Retinal pigment epithelial cell (primary cell): Measurements from ENCODE around the gene LPCAT1.

Experiments used
- DNase-seq: peaks from one replicate; pipeline ENCODE4 v3.0.0-alpha.2; 2010; ENCODE audit warnings: low read depth
- H3K4me3 ChIP-seq: 2 replicates; pipeline ENCODE4 v1.5.1; 2011; ENCODE audit warnings: mild to moderate bottlenecking, low read length, control low read depth, moderate library complexity
- TF ChIP-seq, protein P1 (sequence below): conservative IDR thresholded peaks from 2 replicates; pipeline ENCODE4 v1.5.1; 2011; ENCODE audit warnings: low read depth, low read length, control low read depth, inconsistent platforms

The LPCAT1 gene

DNA sequence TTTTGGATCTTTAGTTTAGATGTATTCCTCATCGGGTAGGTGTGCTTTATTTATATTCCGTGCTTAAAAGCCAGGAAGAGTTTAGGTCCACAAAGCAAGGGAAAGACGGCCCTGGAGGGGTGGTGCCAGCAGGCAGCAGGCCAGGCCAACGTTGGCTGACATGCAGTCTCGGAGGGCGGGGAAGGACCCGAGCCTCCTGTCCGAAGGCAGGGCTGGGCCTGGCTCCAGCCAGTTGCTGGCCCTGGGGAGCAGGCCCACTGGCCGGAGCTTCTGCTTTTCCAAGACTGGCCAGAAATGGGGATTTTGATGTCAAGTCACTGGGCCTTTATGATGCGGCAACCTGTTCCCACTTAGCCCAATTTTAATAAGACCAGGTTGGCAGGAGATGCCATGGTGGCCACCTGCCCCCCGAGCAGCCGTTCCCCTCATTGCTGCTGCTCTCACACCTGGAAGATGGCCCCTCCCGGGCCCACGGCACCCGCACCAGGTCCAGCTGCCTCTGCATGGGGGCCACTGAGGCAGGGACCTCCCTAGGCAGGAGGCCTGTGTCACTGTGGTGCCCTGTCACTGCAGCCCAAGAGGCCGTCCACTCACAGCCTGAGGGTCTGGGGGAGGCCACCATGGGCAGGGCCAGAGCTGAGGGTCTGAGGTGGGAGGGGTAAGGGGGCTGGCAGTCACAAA, 23.2 kb downstream of the LPCAT1 start:
- TF ChIP-seq, protein P1, sequence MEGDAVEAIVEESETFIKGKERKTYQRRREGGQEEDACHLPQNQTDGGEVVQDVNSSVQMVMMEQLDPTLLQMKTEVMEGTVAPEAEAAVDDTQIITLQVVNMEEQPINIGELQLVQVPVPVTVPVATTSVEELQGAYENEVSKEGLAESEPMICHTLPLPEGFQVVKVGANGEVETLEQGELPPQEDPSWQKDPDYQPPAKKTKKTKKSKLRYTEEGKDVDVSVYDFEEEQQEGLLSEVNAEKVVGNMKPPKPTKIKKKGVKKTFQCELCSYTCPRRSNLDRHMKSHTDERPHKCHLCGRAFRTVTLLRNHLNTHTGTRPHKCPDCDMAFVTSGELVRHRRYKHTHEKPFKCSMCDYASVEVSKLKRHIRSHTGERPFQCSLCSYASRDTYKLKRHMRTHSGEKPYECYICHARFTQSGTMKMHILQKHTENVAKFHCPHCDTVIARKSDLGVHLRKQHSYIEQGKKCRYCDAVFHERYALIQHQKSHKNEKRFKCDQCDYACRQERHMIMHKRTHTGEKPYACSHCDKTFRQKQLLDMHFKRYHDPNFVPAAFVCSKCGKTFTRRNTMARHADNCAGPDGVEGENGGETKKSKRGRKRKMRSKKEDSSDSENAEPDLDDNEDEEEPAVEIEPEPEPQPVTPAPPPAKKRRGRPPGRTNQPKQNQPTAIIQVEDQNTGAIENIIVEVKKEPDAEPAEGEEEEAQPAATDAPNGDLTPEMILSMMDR = no peak
- no peak overlapping the region for H3K4me3 ChIP-seq
- no peak for DNase-seq

DNA sequence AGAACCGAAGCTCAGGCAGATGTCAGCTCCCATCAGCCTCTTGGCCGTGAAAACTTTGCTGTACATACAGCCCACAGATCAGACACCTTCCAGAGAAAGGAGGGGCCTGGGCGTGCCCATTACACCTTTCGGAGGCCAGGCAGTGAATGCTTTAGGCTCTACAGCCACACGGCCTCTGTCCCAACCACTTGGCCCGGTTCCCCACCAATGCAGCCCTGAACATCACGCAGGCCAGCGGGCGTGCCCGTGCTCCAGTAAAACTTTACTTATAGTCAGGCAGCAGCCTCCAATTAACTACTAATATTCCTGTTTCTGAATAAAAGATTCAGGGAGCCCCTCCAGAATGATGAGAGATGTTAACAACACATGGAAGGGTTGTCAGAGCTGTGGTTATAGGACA, 23.9 kb downstream of the LPCAT1 start:
- TF ChIP-seq, protein P1 = no peak
- no peak overlapping the region for H3K4me3 ChIP-seq
- DNase-seq = no peak

DNA sequence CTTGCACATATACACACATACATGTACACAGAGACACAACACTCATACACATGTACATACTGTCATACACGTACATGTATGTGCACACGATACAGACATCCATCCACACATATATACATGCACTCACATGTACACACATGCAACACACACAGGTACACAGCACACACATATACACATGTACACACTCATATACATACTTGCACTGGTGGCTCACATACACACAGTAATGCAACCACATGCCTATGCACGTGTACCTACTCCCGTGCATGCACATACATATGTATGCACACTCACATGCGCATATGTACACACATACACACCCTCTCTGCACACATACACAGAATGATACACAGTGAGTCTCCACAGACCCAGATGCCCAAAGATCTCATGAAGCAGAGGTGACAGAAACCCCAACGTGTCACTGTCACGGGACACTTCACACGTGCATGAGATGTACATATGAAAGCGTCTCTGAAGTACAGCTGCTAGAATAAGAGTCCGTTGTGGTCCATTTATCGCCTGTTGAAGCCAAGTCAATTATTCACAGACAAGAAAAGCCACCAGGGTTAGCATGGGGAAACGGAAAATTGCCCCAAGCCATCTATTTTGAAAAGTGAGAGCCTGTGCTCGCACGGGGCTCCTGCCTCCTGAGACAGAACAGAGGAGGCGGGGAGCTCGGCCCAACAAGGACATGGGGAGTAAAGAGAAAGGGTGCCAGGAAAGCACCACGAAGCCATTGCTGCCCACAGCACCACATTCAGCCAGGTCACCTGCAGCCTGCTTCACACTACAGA, 24.9 kb downstream of the LPCAT1 start:
- TF ChIP-seq, protein P1 = no peak
- H3K4me3 ChIP-seq = no peak overlapping the region
- no peak for DNase-seq

DNA sequence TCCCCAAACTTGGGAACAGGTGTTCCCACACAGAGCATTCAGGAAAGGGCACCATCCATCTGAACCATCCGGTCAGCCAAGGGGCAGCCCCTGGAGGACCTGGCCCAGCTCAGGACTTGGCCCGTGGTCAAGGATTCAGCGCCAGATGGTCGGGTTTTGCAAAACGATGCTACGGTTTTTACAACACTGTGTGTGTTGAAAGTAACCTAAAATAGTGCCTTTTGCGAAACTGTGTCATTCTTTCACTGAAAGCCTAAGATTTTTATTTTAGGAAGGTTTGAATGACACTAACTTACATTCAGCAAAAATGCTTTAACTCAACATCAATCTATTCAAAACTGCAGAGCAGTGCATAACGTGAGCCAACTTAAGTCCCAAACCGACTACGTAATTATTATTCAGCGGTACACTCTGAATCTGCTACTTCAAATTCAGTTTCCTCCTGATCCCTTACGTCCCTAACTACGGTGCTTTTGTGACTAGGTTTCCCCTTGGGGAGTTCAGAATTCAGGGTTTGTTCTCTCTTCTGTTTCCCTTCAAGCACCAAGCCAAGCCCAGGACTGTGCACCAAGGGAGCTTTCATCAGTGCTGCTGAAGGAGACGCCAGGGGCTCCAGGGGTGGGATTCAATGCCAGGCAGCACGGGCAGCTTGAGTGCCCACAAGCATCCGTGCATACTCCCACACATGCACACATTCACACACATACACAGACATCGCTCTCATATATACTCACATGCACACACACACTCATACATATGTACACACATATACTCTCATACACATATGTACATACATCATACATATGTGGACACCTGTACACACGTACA, 25.8 kb downstream of the LPCAT1 start:
- no peak for DNase-seq
- no peak overlapping the region for H3K4me3 ChIP-seq
- TF ChIP-seq, protein P1 = no peak

DNA sequence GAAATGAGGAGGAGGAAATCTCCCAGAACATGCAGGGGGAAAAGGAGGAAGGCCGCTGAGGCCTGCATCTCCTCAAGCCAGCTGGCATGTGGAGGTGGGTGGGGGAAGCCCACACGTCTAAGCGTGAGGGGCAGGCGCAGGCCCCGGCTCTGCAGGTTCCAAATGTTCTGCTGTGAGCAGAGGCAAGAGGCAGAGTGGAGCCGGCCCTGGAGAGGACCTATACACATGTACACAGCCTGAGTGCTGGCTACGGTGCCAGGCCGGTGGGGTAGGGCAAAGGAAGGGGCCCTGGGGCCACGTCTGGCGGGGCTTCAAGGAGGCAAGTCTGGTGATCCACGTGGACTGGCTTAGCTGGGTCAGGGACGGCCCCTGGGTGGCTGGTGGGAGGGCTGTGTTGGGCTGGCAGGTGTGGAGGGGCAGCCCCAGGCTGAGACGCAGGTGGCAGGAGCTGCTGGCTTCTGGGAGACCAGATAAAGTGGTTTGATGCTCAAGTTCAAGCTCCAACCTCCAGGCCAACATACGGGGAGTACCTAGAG, 26.4 kb downstream of the LPCAT1 start:
- no peak overlapping the region for H3K4me3 ChIP-seq
- TF ChIP-seq, protein P1 = no peak

DNA sequence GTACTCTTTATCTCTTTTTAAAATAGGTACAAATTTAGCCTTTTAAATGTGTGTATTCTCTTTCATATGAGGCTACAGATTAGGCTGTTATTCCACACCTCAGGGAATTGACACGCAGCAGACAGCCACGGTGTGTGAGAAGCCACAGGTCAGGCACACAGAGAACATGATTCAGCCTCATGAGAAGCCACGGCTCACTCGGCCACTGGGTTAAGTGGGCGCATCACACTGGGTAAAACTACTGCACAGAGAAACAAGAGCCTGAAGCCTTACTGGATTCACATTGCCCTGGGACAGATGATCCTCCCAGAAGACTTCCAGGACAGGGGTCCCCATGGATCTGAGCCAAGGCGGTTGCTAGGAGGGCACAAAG, 28.2 kb downstream of the LPCAT1 start:
- DNase-seq = no peak
- no peak overlapping the region for H3K4me3 ChIP-seq
- TF ChIP-seq, protein P1 = no peak

More for the DNA sequence above, 26.4 kb downstream of the LPCAT1 start:
- DNase-seq = no peak
